NCI-H1436 treated with DMSO at 0.1 percent for 48 hours (cell line): ENCODE results near the gene HPCAL1.

Experiments used
- DNase-seq: peaks from one replicate; lab custom pipeline; 2025; lab: John Stamatoyannopoulos, UW

HPCAL1 gene

DNA sequence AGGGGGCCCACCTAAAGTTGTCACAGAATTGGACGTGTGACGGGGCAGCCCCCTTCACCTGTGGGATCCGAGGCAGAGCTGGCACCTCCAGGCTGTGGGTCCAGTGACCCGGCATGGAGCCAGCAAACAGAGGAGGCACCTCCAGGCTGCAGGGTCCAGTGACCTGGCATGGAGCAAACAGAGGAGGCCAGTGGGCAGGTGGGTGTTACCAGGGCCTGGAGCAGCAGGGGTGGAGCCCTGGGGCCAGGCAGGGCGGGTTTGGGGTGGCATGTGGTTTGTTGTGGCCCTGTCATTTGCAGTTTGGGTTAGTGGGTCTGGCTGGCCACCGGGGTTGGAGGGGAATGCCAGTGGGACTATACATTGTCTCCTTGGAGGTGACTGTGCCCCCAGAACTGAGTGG is 68.2 kb downstream of the HPCAL1 start:
- DNase-seq = no peak

DNA sequence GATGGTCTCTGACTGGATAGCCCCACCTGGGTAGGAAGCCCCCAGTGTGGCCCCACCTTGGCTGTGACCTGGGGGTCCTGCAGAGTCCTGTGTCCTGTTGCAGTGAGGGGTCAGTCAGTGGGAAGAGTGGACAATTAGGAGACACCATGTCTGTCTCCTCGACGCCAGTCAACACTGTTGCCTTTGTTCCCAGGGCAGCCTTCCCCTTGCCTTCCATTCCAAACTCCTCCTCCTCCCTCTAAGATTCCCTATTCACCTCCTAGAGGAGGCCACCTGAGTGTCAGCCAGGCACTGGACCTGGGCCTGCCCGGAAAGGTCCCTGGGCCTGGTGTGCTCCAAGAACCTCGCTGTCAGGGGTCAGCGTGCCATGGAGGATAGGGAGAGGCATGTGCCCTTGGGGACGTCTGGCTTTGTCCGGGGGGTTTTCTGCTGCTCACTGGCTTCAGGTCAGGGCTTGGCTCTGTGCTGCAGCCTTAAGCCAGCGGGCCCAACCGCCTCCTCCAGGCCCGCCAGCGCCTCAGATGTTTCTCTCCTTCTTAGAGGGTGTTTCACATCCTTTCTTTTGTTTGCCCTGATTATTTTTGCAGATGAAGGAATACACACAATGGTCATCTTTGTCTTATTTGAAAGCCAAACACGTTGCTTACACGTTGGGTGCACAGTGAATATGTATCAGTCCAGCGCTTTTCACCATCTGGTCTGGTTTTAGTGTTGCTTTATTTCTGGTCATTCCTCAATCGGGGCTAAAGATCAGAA is 68.9 kb downstream of the HPCAL1 start:
- DNase-seq = no peak

DNA sequence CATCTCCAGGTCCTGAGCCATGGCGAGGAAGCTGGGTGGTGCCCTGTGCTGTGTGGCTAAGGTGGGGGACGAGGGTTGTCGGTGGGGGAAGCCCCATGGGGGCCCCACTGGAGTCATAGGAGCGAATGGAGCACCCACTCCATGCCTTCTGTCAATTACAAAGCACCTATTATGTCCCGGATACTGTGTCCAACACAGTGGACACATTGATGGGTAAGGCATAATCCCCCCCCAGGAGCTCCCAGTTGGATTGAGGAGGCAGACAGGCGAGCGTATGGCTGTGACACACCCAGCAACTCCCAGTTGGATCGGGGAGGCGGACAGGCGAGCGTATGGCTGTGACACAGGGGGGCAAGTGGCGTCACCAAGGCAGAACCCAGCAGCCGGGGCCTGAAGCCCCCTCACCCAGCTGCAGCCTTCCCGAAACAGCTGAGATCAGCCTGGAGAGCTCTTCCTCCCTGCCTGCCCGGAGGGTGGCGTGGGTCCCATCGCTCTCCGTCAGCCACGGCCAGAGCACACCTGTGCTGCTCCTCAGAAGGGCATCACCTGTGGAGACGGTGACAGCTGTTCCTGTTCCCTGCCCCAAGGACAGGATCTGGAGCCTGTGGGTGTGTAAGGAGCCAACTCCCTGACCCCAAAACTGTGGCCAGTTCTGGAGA is 69.6 kb downstream of the HPCAL1 start:
- no peak for DNase-seq

DNA sequence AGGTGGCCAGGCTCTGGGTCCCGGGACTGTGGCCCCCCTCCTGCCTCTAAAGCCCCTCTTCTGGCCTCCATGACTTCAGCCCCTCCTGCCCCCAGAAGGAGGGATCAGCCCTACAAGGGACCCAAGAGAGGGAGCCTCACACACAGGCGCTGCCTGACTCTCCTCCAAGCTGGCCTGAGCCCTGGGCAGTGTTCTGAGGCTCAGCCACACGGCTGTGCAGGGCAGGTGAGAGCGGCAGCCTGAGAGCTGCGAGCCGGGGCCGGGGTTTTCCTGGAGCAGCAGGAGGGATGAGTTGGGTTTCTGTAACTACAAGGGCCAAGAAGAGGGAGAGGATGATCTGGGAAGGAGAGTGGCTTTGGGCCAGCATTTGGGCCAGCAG is 70.1 kb downstream of the HPCAL1 start:
- no peak for DNase-seq

DNA sequence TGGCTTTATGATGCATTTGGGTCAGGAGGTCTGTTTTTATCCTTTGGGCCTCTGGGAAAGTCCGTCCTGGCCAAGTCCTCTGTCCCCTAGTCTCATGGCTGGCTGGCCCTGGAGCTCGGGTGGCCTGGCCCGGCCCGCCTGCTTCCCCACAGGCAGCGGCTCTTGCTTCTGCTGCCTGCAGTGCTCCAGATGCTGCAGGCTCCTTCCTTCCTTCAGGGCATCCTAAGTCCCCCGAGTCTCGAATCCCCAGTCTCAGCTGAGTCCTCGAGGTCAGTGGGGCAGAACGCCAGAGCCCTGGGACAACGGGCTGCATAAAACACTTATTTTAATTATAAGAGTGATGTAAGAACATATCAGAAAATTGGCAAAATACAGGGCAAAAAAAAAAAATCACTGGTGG is 71.2 kb downstream of the HPCAL1 start:
- DNase-seq = no peak

DNA sequence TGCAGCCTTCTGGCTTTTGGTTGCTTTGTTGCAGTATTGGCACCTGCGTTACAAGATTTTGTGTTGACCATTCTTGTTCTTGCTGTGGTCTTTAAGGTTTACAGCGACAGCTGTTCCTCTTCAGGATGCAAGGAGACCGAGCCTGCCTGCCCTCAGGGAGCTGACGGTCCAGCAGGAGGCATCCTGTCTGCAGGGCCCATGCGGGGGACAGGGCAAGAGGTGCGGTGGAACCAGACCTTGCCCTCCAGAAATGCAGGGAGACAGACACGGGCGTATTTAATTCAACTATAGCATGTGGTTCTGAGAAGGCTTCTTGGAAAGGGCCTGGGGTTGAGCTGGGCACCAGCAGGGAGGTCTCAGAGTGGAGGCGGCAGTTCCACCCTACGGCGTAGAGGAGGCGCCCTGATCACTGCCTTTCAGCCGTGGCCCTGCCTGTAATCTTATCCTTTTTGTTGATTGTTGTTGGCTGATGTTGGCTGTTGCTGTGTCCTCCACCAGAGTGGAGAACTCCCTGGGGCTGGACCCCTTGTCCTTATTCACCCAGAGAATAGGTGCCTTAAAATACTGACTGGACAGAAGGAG is 71.7 kb downstream of the HPCAL1 start:
- no peak for DNase-seq

DNA sequence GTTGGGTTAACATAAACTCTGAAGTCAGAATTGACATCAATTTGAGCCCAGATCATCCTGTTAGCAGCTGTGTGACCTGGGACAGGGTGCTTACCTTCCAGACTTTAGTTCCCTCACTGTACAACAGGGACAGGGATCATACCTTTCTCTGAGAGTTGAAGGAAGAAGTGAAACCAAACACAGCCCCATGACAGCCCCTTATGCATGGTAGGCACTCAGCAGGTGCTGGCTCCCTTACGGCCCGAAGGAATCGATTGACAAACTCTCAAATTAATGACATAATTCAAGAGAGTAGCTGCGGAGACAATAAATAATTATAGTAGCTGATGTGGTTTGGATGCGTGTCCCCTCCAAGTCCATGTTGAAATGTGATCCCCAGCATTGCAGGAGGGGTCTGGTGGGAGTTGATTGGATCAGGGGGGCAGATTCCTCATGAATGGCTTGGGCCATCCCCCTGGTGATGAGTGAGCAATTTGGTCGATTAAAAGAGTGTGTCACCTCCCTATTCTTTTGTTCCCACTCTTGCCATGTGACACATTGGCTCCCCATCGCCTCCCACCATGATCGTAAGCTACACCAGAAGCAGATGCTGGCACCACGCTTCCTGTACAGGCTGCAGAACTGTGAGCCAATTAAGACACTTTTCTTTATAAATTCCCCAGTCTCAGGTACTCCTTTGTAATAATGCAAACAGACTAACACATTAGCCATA is 73.0 kb downstream of the HPCAL1 start:
- DNase-seq = peak; percentile 72

DNA sequence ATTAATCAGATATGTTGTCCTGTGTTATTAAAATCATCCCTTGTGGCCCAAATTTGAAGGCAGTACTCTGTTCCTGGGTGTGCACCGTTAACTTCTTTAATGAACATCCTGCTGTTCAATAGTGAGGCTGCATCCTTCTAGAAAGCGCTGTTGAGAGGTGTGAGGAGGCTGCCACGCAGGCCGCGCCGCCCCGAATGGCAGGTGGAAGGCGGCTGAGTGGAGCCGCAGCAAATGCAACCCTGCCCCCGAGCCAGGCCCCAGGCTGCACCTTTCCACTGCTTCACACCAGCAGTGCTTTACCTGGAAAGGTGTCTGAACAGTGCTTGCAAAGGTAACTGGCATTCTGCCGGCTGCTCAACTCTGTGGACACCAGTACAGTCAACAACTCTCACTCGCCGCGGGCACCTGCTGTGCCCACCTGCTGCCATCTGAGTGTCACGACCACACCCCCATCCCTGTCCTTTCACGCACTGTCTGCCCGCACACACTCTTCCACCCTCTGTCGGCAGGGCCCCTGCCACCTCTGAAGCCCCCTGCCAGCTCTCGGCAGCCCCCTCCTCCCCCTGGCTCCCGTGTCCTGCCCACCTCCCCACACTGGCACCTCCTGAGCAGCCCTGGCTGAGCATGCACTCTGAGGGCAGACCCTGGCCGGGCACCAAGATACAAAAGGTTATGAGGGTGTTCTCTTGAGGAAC is 74.5 kb downstream of the HPCAL1 start:
- no peak for DNase-seq

DNA sequence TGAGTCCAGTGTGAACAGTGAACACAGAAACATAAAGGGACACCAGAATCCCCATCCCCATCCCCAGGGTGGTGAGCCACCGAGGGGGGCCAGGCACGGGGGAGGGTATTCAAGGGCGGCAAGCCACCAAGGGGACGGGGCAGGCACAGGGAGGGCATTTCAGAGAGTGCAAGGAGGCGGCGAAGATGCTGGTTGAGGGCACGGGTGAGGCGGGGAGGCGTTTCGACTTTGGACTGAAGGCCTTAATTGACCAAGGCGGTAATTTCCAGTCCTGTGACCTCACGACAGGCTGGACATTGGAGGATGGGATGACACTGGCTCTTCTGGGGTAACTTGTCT is 75.0 kb downstream of the HPCAL1 start:
- no peak for DNase-seq

DNA sequence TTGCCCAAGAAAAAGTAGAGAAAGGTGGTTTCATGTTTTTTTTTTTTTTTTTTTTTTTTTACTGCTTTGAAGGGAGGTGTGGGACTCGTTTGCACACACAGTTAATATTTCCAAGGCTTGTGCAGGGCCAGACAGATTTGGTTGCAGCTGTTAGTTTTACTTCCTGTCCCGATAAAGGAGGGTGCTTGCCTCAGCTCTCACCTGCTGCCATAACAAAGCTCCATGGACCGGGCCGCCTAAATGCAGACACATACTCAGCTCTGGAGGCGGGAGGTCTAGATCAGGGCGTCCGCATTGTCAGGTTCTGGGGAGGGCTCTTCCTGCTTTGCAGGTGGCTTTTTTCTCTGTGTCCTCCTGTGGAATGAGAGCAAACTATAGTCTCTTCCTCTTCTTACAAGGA is 75.5 kb downstream of the HPCAL1 start:
- no peak for DNase-seq

DNA sequence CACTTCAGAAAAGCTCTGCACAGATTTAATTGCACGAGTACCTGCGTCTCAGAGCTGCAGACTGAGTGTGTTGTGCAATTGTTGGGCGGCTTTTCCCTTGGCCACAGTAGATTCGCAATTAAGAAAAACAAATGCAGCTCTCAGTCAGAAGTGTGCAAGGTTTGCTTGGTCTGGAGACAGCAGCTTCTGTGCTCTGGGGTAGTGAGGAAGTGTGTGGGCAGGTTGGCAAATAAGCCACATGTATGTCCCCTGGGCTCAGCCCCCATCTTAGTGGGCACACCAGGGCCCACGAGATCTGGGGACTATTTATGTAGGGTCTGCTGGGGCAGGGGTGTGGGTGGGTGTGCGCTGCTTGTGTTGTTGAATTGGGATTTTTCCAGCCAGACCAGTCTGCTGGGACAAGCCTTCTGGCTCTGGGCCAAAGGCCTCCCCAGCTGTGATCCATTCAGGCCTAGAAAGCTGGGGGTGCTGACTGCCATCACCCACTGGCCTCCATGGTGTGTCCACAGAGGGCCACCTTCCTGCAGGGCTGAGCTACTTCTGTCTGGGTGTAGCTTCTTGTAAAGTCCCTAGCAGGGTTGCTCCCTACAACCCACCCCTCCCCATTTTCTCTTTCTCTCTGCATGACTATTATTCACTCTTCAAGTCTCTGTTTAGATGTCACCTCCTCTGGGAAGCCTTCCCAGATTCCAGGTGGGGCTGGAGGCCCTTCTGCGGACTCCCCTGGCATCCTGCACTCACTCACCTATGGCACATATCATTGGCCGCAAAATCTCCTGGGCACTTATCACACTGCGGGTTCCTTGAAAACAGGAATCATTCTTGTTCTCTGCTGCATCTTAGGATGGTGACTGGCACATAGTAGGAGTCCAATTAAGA is 77.6 kb downstream of the HPCAL1 start:
- no peak for DNase-seq

DNA sequence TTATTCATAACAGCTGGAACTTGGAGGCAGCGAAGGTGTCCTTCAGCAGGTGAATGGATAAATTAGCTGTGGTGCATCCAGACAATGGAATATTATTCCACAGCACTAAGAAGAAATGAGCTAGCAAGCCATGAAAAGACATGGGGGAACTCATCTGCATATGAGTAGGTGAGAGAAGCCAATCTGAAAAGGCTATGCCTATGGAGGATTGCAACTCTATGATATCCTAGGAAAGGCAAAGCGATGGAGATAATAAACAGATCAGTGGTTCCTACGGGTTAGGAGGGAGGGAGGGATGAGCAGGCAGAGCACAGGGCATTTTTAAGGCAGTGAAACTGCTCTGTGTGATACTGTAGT is 79.3 kb downstream of the HPCAL1 start:
- DNase-seq = no peak

DNA sequence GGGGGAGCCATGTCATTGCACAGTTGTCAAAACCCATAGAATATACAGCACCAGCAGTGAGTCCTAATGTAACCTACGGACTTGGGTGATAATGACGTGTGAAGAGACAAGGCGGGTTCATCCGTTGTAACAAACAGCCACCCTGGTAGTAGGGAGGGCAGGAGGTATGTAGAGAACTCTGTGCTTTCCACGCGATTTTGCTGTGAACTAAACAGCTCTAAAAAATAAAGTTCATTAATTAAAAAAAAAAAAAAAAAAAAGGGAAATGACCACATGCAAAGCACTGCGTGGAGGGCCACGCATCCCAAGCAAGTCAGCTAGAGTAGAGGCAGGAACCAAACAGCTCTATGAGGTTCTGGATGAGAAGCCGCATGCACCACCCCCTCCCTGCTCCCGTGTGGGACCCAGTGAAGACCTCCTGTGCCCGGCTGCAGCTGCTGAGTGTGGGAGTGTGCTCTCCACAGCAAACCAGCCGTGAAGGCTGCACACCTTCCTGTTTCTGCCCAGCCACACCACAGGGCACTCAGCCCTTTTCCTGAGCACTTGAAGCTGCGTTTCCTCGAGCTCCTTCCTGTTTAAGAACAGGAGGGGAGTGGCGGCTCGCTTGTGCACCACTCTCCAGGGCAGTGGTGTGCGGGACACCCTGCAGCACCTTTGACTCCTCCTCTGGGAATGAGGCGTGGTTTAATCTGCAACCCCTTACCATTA is 79.8 kb downstream of the HPCAL1 start:
- DNase-seq = no peak

DNA sequence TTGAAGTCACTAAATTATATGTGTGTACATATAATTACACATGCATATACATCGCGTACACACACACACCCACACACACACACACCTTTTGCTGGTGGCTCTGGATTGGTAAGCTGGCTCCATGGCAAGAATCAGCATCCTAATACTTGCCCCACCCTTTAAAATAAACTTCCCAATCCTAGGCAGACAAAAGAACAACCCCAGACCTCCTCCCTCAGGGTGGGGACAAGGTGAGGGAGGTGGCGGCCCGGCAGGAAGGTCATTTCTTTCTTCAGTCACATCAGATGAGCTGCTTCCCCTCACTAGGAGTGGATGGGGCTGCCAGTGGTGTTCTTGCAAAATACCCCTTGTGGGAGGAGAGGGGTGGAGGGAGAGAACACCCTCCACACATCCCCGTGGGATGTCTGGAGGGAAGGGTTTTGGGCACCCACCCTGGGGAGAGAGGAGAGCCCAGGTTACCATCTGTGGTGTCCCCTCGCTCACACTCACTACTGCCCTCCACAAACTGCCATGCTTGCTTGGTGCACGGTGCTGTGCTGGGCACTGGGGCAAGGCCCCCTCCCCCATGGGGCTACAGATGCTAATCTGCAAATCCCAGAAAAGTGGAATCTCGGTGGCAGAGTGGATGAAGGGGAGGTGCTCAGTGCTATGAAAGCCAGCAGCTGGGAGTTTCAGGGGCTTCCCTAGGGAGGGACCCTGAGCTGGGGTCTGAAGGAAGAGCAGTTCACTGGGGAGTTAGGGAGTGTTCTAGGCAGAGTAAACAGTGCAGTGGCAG is 81.4 kb downstream of the HPCAL1 start:
- DNase-seq = no peak

DNA sequence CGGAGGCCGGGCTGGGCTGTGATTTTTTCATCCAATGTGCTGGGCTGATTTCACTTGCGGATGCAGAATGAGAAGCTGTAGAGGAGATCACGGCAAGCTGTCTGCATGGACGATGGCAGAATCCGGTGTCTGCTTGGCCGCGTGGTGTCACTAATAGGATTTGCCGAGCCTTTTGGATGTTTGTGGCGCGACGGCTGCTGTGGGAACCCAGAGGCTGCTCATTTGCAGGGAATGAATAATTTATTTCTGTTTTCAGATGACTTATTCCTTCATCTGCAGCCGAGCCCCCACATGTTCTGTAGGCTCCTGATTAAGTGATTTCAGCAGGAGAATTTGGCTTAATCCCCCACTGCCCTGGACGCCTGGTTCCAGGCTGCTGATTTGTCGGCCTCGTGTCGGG is 82.8 kb downstream of the HPCAL1 start:
- DNase-seq = no peak

DNA sequence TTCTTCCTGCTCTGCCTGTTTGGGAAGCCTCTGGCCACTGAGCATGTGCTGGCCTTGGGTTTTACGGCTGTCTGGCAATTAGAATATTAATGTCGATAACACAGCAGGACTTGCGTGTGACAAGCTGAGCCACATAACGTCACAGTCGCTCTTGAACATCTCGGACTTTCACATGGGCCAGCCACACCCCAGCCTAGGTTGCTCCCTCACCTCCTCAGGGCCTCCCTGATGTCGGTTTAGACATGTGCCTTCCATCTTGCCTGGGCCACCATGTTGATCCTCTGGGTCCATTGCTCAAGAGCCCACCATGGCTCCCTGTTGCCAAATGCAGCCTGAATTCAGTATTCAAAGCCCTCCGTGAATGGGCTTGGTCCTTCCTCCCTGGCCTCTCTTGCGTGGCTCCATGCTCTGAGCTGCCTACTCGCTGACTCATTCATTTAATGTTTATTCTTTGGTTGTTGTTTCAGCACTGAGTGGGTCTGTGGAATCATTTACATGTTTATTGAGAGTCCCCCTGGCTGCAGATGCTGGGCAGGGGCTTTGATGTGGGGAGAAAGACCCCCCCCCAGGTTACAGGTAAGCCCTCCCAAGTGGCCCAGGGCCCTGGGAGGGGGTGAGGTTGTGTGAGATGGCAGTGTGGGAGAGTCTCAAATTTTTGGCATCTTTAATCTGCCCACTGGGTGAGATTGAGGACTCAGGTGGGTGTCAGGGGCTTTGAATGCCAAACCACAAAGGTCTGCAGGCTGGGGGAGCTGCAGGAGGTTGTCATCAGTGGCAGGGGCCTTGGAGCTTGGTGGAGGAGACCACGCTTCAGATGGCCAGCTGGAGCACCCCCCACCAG is 83.4 kb downstream of the HPCAL1 start:
- no peak for DNase-seq

DNA sequence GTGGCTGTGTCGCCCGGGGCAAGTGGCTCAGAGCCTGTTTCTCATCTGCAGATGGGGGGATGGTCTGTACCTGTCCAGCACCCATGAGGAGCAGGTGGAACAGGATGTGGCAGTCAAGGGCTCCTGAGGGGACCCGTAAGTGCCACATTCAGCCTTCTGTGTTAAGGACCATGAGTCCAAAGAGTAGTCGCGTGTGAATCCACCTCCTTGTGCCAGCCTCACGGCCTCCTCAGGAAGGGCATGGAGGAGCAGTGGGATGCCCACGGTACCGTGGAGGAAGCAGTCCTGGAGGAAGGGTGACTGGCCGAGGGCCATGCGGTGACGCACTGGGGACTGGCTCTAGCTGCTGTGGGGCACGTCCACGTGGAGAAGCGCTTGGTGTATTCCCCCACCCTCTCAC is 84.3 kb downstream of the HPCAL1 start:
- DNase-seq = no peak

DNA sequence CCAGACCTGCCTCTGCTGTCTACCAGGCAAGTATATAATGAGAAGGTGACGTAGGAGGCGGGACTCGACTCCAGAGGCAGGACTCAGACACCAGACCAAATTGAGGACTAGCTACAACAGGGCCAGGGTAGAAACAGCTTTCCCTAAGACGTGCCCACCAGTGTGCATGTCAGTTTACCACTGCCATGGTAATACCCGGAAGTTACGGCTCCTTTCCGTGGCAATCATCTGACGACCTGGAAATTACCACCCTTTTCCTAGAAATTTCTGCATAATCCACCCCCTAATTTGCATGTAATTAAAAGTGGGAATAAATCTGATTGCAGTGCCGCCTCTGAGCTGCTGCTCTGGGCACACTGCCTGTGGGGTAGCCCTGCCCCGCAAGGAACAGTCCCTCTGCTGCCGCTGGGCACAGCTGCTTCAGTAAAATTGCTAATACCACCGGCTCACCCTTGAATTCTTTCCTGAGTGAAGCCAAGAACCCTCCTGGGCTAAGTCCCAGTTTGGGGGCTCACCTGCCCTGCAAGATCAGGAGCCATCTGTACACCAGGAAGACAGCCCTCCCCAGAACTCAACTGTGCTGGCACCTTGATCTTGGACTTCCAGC is 86.4 kb downstream of the HPCAL1 start:
- no peak for DNase-seq

DNA sequence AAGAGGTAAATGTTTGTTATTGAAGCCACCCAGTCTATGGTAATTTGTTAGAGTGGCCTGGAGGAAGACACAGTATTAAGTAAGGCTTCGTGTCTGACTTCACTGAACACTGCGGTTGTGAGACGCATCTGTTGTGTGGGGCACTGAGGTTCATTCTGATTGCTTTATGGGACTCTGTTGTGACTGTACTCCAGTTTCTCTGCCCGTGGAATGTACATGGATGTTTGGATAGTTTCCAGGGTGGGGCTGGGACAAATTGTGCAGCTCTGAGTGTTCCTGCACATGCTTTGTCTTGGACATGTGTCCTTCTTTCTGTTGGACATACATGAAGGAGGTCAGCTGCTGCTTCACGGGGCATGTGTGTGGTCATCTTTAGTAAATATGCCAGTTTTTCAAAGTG is 86.9 kb downstream of the HPCAL1 start:
- no peak for DNase-seq
